K562 (cell line): Measurements from ENCODE around the gene NCAPG2. TPM values are rescaled to one million over a fixed set of nuclear protein-coding genes. Genes with fewer than 3 reads are reported as not detected.

Experiments
- ATAC-seq: fragments of 200-7000 bp; cut with Tn5 transposase; 3 replicates; pipeline ENCODE4 v1.9.1; 2020; ENCODE audit warnings: moderate library complexity
- BruUV-seq: library from RNA; stranded (reverse); fragments of 400-500 nt; replicated peaks from 2 replicates; lab custom pipeline; 2021; lab: Mats Ljungman, UMichigan
- CTCF ChIA-PET: fragments of 300-600 bp; formaldehyde crosslinking; extraction: SDS; loops from one replicate; lab custom pipeline; 2021; ENCODE audit warnings: low intra/inter-chr PET ratio; lab: Yijun Ruan, JAX
- POLR2A ChIA-PET: fragments of 300-600, 350-650 bp; sonication (Branson Sonifier 250); formaldehyde crosslinking; extraction: SDS; loops from one replicate; lab custom pipeline; 2021; ENCODE audit warnings: antibody characterized with exemption, inconsistent platforms; lab: Yijun Ruan, JAX
- DNase-seq, 4 experiments: peaks; one replicate each; pipeline versions ENCODE4 v3.0.0 to v3.0.0-alpha.2; 2011 to 2018; ENCODE audit warnings: low spot score in 3 of 4, mixed read lengths in 3 of 4; ENCODE audit errors: extremely low read depth in 1 of 4
- FAIRE-seq: peaks from 2 replicates; lab custom pipeline; 2011; peaks lifted over from hg19 to GRCh38; lab: Jason Lieb, UNC
- H2AFZ ChIP-seq: 2 replicates; pipeline ENCODE4 v1.6.0; 2011; ENCODE audit warnings: low read depth, low read length, control low read depth, inconsistent platforms
- H3K27ac ChIP-seq: fragments of 200-600 bp; 3 replicates; pipeline ENCODE4 v1.8.0; 2011; ENCODE audit warnings: low read depth, mild to moderate bottlenecking, control low read depth, inconsistent platforms, low read length, moderate library complexity, mixed read lengths; ENCODE audit errors: extremely low read depth
- H3K27me3 ChIP-seq, 2 experiments: fragments of 300-600 bp in 1 of 2; 2 replicates in 1 of 2; 3 replicates in 1 of 2; pipeline versions ENCODE4 v1.6.0 to v1.8.0; 2011; ENCODE audit warnings: inconsistent platforms in 2 of 2, low read length in 2 of 2, mild to moderate bottlenecking in 1 of 2, mixed read lengths in 1 of 2, moderate library complexity in 1 of 2; ENCODE audit not compliant: control insufficient read depth in 2 of 2, insufficient read depth in 2 of 2
- H3K36me3 ChIP-seq: fragments of 300-600 bp; 3 replicates; pipeline ENCODE4 v1.8.0; 2011; ENCODE audit warnings: mild to moderate bottlenecking, low read length, inconsistent platforms; ENCODE audit not compliant: control insufficient read depth, insufficient read depth
- H3K4me1 ChIP-seq, 2 experiments: fragments of 200-600 bp in 1 of 2; replicated peaks in 1 of 2; 2 replicates in 1 of 2; 3 replicates in 1 of 2; pipeline versions ENCODE4 v1.5.1 to v1.8.0; 2011; ENCODE audit warnings: inconsistent platforms in 2 of 2, low read length in 2 of 2, mild to moderate bottlenecking in 1 of 2, mixed read lengths in 1 of 2, moderate library complexity in 1 of 2; ENCODE audit not compliant: control insufficient read depth in 2 of 2, insufficient read depth in 2 of 2
- H3K4me2 ChIP-seq: 2 replicates; pipeline ENCODE4 v1.6.1; 2011; ENCODE audit warnings: low read length, control low read depth, inconsistent platforms, mixed read lengths; ENCODE audit not compliant: insufficient read depth
- H3K4me3 ChIP-seq: fragments of 200-600 bp; sonication (generic), shearing (Covaris generic); 2 replicates; pipeline ENCODE4 v1.5.1; 2016; ENCODE audit warnings: control low read depth, inconsistent platforms
- H3K79me2 ChIP-seq: fragments of 200-600 bp; 3 replicates; pipeline ENCODE4 v1.8.0; 2011; ENCODE audit warnings: low read length, inconsistent platforms; ENCODE audit not compliant: control insufficient read depth, insufficient read depth
- H3K9ac ChIP-seq, 2 experiments: 2 replicates each; pipeline versions ENCODE4 v1.6.0 to v1.6.1; 2011; ENCODE audit warnings: low read depth in 2 of 2, low read length in 2 of 2, control low read depth in 1 of 2, inconsistent platforms in 1 of 2, mild to moderate bottlenecking in 1 of 2, mixed read lengths in 1 of 2; ENCODE audit not compliant: insufficient read depth in 1 of 2
- H3K9me1 ChIP-seq: one replicate; pipeline ENCODE4 v1.6.0; 2011; ENCODE audit warnings: inconsistent platforms, mild to moderate bottlenecking, low read length, moderate library complexity; ENCODE audit not compliant: control insufficient read depth, insufficient read depth
- H3K9me3 ChIP-seq: replicated peaks from 2 replicates; pipeline ENCODE4 v1.5.1; 2011; ENCODE audit warnings: low read depth, low read length, inconsistent platforms; ENCODE audit not compliant: control insufficient read depth, insufficient read depth
- H4K20me1 ChIP-seq: replicated peaks from 2 replicates; pipeline ENCODE4 v1.6.1; 2011; ENCODE audit warnings: low read length, inconsistent platforms, mixed read lengths; ENCODE audit not compliant: control insufficient read depth, insufficient read depth
- ARNT ChIP-seq, 2 experiments: fragments of 450-650 bp; IDR thresholded peaks; 2 replicates each; pipeline ENCODE4 v1.6.1; 2016; ENCODE audit warnings: mild to moderate bottlenecking in 1 of 2
- CBFA2T2 ChIP-seq: fragments of 450-650 bp; conservative IDR thresholded peaks from 2 replicates; pipeline ENCODE4 v1.6.1; 2017; ENCODE audit warnings: mild to moderate bottlenecking
- KDM5B ChIP-seq: fragments of 200-600 bp; sonication (generic); IDR thresholded peaks from 2 replicates; pipeline ENCODE4 v1.6.1; 2012; ENCODE audit warnings: low read depth, mild to moderate bottlenecking, moderate library complexity, low read length, control low read depth, inconsistent platforms; ENCODE audit not compliant: insufficient replicate concordance
- ZHX1 ChIP-seq: fragments of 150-350 bp; conservative IDR thresholded peaks from 2 replicates; pipeline ENCODE4 v1.6.1; 2014; ENCODE audit warnings: low read length
- WGBS: fragments of 100-300 bp; shearing (Covaris generic); methylation state at CpG from one replicate; pipeline ENCODE4 v1.1.6; 2016; ENCODE audit warnings: low coverage, mixed read lengths; ENCODE audit not compliant: insufficient coverage; ENCODE audit errors: missing lambda C conversion rate; 5-methylcytosine and 5-hydroxymethylcytosine counted together
- in situ Hi-C: fragments of 300-500 bp; cut with MboI; formaldehyde crosslinking; loops from 4 replicates; pipeline ENCODE4 v1.15.0; 2018; ENCODE audit warnings: inconsistent platforms, mixed read lengths
- intact Hi-C: fragments of 100-400 bp; cut with micrococcal nuclease; formaldehyde crosslinking; loops from 2 replicates; pipeline ENCODE4 v1.14.2; 2022
- polyA plus RNA-seq, 8 experiments: library from polyadenylated mRNA; depleted of rRNA in 4 of 8; stranded (reverse) in 5 of 8; unstranded in 3 of 8; fragments of >200 nt; fragmentation: Nextera tagmentation in 2 of 8; fragmentation: Illumina TruSeq in 1 of 8; extraction: Ambion mirVana in 2 of 8; extraction: Trizol in 1 of 8; gene quantifications; 2 replicates each; pipeline versions ENCODE4 v1.2.1 to v1.2.3, GENCODE V29; 2011 to 2014; ENCODE audit warnings: inconsistent platforms in 1 of 8, missing spikeins in 1 of 8
- total RNA-seq, 7 experiments: library from RNA; depleted of rRNA in 6 of 7; stranded (reverse); fragments of >200 nt in 6 of 7; fragmentation: Illumina TruSeq in 2 of 7; extraction: Trizol in 2 of 7; gene quantifications; 2 replicates each; pipeline versions ENCODE4 v1.2.1 to v1.2.3, GENCODE V29; 2011 to 2021; ENCODE audit warnings: low replicate concordance in 1 of 7

The NCAPG2 gene
- total and polyA plus RNA-seq, 9 of the 15 experiments (the other 6 are each of a cell fraction or from before 2014, with no cell fraction given), result 21.5 to 127 (median 86.1) TPM

- TF ChIP-seq KDM5B, result peak; percentile 38
These were observed 35.5 kb upstream of the NCAPG2 start (continued) for GRCh38 chr7:158740013-158740656.

- Histone ChIP-seq H3K4me2 (no peak overlapping the region), H3K4me1 (peaks cover 22 to 32% of the 10 kb centered on the region in 2 experiments; a peak in 4 of 5 replicates), H2AFZ (no peak overlapping the region), H3K4me3 (no peak overlapping the region), H3K27ac (no peak overlapping the region), H3K9me1 (no peaks in the 10 kb centered on the region), H3K79me2 (no peaks in the 10 kb centered on the region), H3K36me3 (peaks cover 95% of the 10 kb centered on the region), H3K27me3 (no peaks in the 10 kb centered on the region), H3K9ac (no peak overlapping the region; a peak in 1 of 4 replicates), H4K20me1 (no peaks in the 10 kb centered on the region)
- 96% methylated on average over 15 of the region's 15 CpGs for WGBS
- no TSS peak for BruUV-seq
- in situ Hi-C loops (no loop called here), intact Hi-C loops (no loop called here)
- ATAC-seq, result no peak
- ChIA-PET POLR2A (no interaction called here), CTCF (no interaction called here)
- DNase-seq, result no peak
- TF ChIP-seq CBFA2T2 (0 out of 2 replicates have a peak, but pooled peaks have one; percentile 4), ZHX1 (no peak), ARNT (IDR thresholded peaks at IDR 0.05) (no peak)
- TF ChIP-seq, all 486 proteins: peak for 1
- FAIRE-seq, result no peak
- H3K9me3 ChIP-seq, result no peaks in the 10 kb centered on the region
These were observed 34.2 kb upstream of the NCAPG2 start for GRCh38 chr7:158738841-158739240.
